ENCODE measurements around the gene MAP3K12. TPM values are rescaled to one million over a fixed set of nuclear protein-coding genes. Genes with fewer than 3 reads are reported as not detected.
A peak's percentile ranks its signal among the peaks of the same experiment; 100 is the strongest.

The MAP3K12 gene
- total and polyA plus RNA-seq, 2 of the 8 experiments (the other 6 are each of a cell fraction or from before 2014, with no cell fraction given), result 23.4 to 42.7 TPM

DNA sequence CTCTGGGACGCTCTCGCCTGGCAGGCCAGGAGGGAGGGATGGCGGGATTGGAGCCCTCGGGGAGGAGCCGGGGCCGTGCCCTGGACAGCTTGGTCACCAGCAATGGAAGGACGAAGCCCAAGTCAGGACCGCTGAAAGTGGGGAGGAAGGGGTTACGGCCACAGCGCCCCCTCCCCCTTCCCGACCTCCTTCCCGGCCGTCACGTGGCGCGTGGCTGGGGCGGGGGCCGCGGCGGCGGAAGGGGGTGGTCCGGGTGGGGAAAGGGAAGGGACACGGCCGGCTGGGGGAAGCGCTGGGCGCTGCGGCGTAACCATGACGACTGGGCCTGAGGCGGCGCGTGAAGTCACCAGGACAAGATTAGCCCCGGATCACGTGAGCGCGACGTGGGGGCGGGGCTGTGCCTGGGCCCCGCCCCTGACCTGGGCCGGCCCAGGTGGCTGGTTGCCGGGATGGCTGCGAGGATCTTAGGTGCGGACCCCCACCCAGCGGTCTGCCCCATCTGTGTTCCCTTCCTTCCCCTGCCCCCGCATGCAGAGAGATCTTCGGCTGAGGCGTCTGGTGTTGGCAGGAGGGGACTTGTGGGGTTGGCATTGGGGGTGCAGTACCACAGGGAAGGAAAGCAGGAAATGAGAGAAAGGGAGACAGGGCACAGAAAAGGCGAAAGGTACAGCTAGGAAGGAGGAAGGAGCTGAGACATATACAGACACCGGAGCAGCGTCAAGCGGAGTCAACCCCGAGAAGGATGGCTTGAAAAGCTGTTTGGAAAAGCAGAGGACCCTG lies 6.2 kb downstream of the MAP3K12 start (continued):
- TF ChIP-seq SRF (IDR thresholded peaks at IDR 0.05; ENCODE audit: low read depth, low read length) (no peak), GABPA (IDR thresholded peaks at IDR 0.05; ENCODE audit: borderline replicate concordance, insufficient read depth, low read length) (no peak), EGR1 (IDR thresholded peaks at IDR 0.05; ENCODE audit: borderline replicate concordance, low read depth, low read length) (no peak), JUN (IDR thresholded peaks at IDR 0.05; ENCODE audit: low read depth, low read length) (no peak), TCF12 (IDR thresholded peaks at IDR 0.05; ENCODE audit: low read depth, low read length) (no peak), ZNF274 (IDR thresholded peaks at IDR 0.05; ENCODE audit: borderline replicate concordance, extremely low read depth, low read length) (no peak), EP300 (IDR thresholded peaks at IDR 0.05; ENCODE audit: borderline replicate concordance in 1 of 2, low read depth in 2 of 2, low read length in 2 of 2) (no peak; a peak in 1 of 3 replicates), CHD1 (IDR thresholded peaks at IDR 0.05; ENCODE audit: low read depth, low read length) (no peak)
- TF ChIP-seq, protein P1, sequence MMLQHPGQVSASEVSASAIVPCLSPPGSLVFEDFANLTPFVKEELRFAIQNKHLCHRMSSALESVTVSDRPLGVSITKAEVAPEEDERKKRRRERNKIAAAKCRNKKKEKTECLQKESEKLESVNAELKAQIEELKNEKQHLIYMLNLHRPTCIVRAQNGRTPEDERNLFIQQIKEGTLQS (IDR thresholded peaks at IDR 0.05; ENCODE audit: insufficient read depth, low read depth, low read length), result peak; percentile 73
- TF ChIP-seq, protein P2, sequence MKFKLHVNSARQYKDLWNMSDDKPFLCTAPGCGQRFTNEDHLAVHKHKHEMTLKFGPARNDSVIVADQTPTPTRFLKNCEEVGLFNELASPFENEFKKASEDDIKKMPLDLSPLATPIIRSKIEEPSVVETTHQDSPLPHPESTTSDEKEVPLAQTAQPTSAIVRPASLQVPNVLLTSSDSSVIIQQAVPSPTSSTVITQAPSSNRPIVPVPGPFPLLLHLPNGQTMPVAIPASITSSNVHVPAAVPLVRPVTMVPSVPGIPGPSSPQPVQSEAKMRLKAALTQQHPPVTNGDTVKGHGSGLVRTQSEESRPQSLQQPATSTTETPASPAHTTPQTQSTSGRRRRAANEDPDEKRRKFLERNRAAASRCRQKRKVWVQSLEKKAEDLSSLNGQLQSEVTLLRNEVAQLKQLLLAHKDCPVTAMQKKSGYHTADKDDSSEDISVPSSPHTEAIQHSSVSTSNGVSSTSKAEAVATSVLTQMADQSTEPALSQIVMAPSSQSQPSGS (IDR thresholded peaks at IDR 0.05; ENCODE audit: low read length), result no peak
